Neural crest cell (in vitro differentiated cells): Measurements from ENCODE around the gene C3orf38. TPM values are rescaled to one million over a fixed set of nuclear protein-coding genes. Genes with fewer than 3 reads are reported as not detected.
"Not testable (repeated sequence)": the region's sequence is repeated elsewhere in the genome, so short reads cannot be mapped to it uniquely, and the experiment has no call there.

Source experiments
- DNase-seq: peaks from one replicate; pipeline ENCODE4 v3.0.0; 2021; ENCODE audit warnings: low read depth, mixed read lengths, low spot score
- H3K27ac Mint-ChIP-seq: one replicate; pipeline ENCODE4 v1.8.0; 2021; ENCODE audit warnings: mild to moderate bottlenecking, mixed read lengths; ENCODE audit not compliant: unreplicated experiment
- H3K27me3 Mint-ChIP-seq: 2 replicates; pipeline ENCODE4 v1.8.0; 2021; ENCODE audit warnings: low read depth, mild to moderate bottlenecking, mixed read lengths
- H3K36me3 Mint-ChIP-seq: 2 replicates; pipeline ENCODE4 v1.8.0; 2021; ENCODE audit warnings: low read depth, mild to moderate bottlenecking, mixed read lengths
- H3K4me1 Mint-ChIP-seq: 2 replicates; pipeline ENCODE4 v1.8.0; 2021; ENCODE audit warnings: mixed read lengths
- H3K4me3 Mint-ChIP-seq: one replicate; pipeline ENCODE4 v1.8.0; 2021; ENCODE audit warnings: mild to moderate bottlenecking, mixed read lengths
- H3K9me3 Mint-ChIP-seq: 2 replicates; pipeline ENCODE4 v1.8.0; 2021; ENCODE audit warnings: mixed read lengths
- CTCF ChIP-seq: fragments of 200-600 bp; sonication (generic); conservative IDR thresholded peaks from 2 replicates; pipeline ENCODE4 v1.5.0; 2021; ENCODE audit warnings: antibody characterized with exemption, mild to moderate bottlenecking
- total RNA-seq: library from RNA; stranded (reverse); gene quantifications from 2 replicates; pipeline ENCODE4 v1.2.1, GENCODE V29; 2021

Gene C3orf38
- total RNA-seq, 1 donor from 2014 or later, result 33.4 TPM

- Mint-ChIP-seq H3K4me1 (no peaks in the 10 kb centered on the region), H3K9me3 (peaks cover under 1% of the 10 kb centered on the region), H3K36me3 (peaks cover 16% of the 10 kb centered on the region), H3K27ac (no peak overlapping the region), H3K27me3 (no peaks in the 10 kb centered on the region), H3K4me3 (no peak overlapping the region)
- no peak for DNase-seq
- no peak for TF ChIP-seq CTCF
Measured at GRCh38 chr3:88166419-88166971, 16.7 kb downstream of the C3orf38 start.

- DNase-seq, result no peak
- no peak overlapping the region for H3K4me3 Mint-ChIP-seq
- no peaks in the 10 kb centered on the region for H3K4me1 Mint-ChIP-seq
- H3K9me3 Mint-ChIP-seq, result peaks cover 5% of the 10 kb centered on the region
- no peak overlapping the region for H3K27ac Mint-ChIP-seq
- peaks cover 20% of the 10 kb centered on the region for H3K36me3 Mint-ChIP-seq
- no peaks in the 10 kb centered on the region for H3K27me3 Mint-ChIP-seq
- no peak for TF ChIP-seq CTCF
Measured at GRCh38 chr3:88167173-88167572, 17.4 kb downstream of the C3orf38 start.

- Mint-ChIP-seq H3K4me3 (no peak overlapping the region), H3K27me3 (no peaks in the 10 kb centered on the region), H3K27ac (no peak overlapping the region), H3K9me3 (peaks cover 5% of the 10 kb centered on the region), H3K4me1 (no peaks in the 10 kb centered on the region), H3K36me3 (peaks cover 18% of the 10 kb centered on the region)
- no peak for DNase-seq
- TF ChIP-seq CTCF, result no peak
Measured at GRCh38 chr3:88167704-88168103, 17.9 kb downstream of the C3orf38 start.

- H3K27ac Mint-ChIP-seq, result no peak overlapping the region
- DNase-seq, result no peak
- H3K4me1 Mint-ChIP-seq, result no peaks in the 10 kb centered on the region
- TF ChIP-seq CTCF, result no peak
- H3K4me3 Mint-ChIP-seq, result no peak overlapping the region
- peaks cover 7% of the 10 kb centered on the region for H3K9me3 Mint-ChIP-seq
- peaks cover 18% of the 10 kb centered on the region for H3K36me3 Mint-ChIP-seq
- no peaks in the 10 kb centered on the region for H3K27me3 Mint-ChIP-seq
Measured at GRCh38 chr3:88168171-88168570, 18.4 kb downstream of the C3orf38 start.

GRCh38 chr3:88180398-88180999 is 30.7 kb downstream of the C3orf38 start:
- Mint-ChIP-seq H3K9me3 (peaks cover 5% of the 10 kb centered on the region), H3K27me3 (no peaks in the 10 kb centered on the region), H3K4me3 (no peak overlapping the region), H3K27ac (no peak overlapping the region), H3K4me1 (no peaks in the 10 kb centered on the region), H3K36me3 (peaks cover 15% of the 10 kb centered on the region)
- peak; percentile 59 for TF ChIP-seq CTCF
- no peak for DNase-seq

GRCh38 chr3:88182165-88182918 is 32.6 kb downstream of the C3orf38 start:
- not testable (repeated sequence) for H3K9me3 Mint-ChIP-seq, H3K27me3 Mint-ChIP-seq, H3K4me3 Mint-ChIP-seq, DNase-seq, H3K4me1 Mint-ChIP-seq, H3K27ac Mint-ChIP-seq
- H3K36me3 Mint-ChIP-seq, result peaks cover 15% of the 10 kb centered on the region
